Trophoblast cell (in vitro differentiated cells and primary cell): ENCODE data around the gene ECI2.
"Not testable (repeated sequence)": the region's sequence is repeated elsewhere in the genome, so short reads cannot be mapped to it uniquely, and the experiment has no call there.

Source experiments
- DNase-seq, 2 donors: peaks; one replicate each; pipeline ENCODE4 v3.0.0-alpha.2; 2016
- H2AFZ ChIP-seq: 2 replicates; pipeline ENCODE4 v1.6.1; 2013; ENCODE audit warnings: low read length, moderate library complexity, mild to moderate bottlenecking; ENCODE audit not compliant: insufficient read depth, poor library complexity
- H2AK5ac ChIP-seq: 2 replicates; pipeline ENCODE4 v1.6.1; 2013; ENCODE audit warnings: mild to moderate bottlenecking, low read length
- H2BK120ac ChIP-seq: 2 replicates; pipeline ENCODE4 v1.6.1; 2013; ENCODE audit warnings: low read length, mild to moderate bottlenecking, moderate library complexity; ENCODE audit not compliant: insufficient read depth, poor library complexity
- H2BK12ac ChIP-seq: 2 replicates; pipeline ENCODE4 v1.6.1; 2013; ENCODE audit warnings: mild to moderate bottlenecking, low read length, moderate library complexity
- H2BK5ac ChIP-seq: 2 replicates; pipeline ENCODE4 v1.6.1; 2013; ENCODE audit warnings: low read length, low read depth, moderate library complexity, mild to moderate bottlenecking; ENCODE audit not compliant: poor library complexity
- H3K14ac ChIP-seq: 2 replicates; pipeline ENCODE4 v1.6.1; 2013; ENCODE audit warnings: mild to moderate bottlenecking, low read length
- H3K18ac ChIP-seq: 2 replicates; pipeline ENCODE4 v1.6.1; 2013; ENCODE audit warnings: mild to moderate bottlenecking, low read length
- H3K23ac ChIP-seq: 2 replicates; pipeline ENCODE4 v1.6.1; 2013; ENCODE audit warnings: low read length
- H3K27ac ChIP-seq: 2 replicates; pipeline ENCODE4 v1.5.1; 2013; ENCODE audit warnings: low read depth, mild to moderate bottlenecking, inconsistent platforms, low read length, moderate library complexity
- H3K27me3 ChIP-seq: 2 replicates; pipeline ENCODE4 v1.6.1; 2013; ENCODE audit warnings: inconsistent platforms, mild to moderate bottlenecking, low read length, moderate library complexity; ENCODE audit not compliant: insufficient read depth
- H3K36me3 ChIP-seq, 2 experiments: 1 replicate in 1 of 2; 2 replicates in 1 of 2; pipeline ENCODE4 v1.6.1; 2013; ENCODE audit warnings: low read length in 2 of 2, mild to moderate bottlenecking in 2 of 2, moderate library complexity in 1 of 2; ENCODE audit not compliant: insufficient read depth in 2 of 2, control insufficient read depth in 1 of 2
- H3K4ac ChIP-seq: 2 replicates; pipeline ENCODE4 v1.6.1; 2013; ENCODE audit warnings: low read depth, mild to moderate bottlenecking, low read length, moderate library complexity
- H3K4me1 ChIP-seq, 2 experiments: 1 replicate in 1 of 2; 2 replicates in 1 of 2; pipeline ENCODE4 v1.6.1; 2013; ENCODE audit warnings: low read length in 2 of 2, mild to moderate bottlenecking in 2 of 2, moderate library complexity in 1 of 2; ENCODE audit not compliant: insufficient read depth in 2 of 2, control insufficient read depth in 1 of 2
- H3K4me2 ChIP-seq: 2 replicates; pipeline ENCODE4 v1.6.1; 2013; ENCODE audit warnings: inconsistent platforms, mild to moderate bottlenecking, low read length, moderate library complexity
- H3K4me3 ChIP-seq: 2 replicates; pipeline ENCODE4 v1.5.1; 2013; ENCODE audit warnings: mild to moderate bottlenecking, low read depth, low read length, inconsistent platforms
- H3K79me1 ChIP-seq: one replicate; pipeline ENCODE4 v1.6.1; 2013; ENCODE audit warnings: low read length
- H3K79me2 ChIP-seq: 2 replicates; pipeline ENCODE4 v1.6.1; 2013; ENCODE audit warnings: low read length, mild to moderate bottlenecking; ENCODE audit not compliant: control insufficient read depth, insufficient read depth, poor library complexity
- H3K9ac ChIP-seq: 2 replicates; pipeline ENCODE4 v1.6.1; 2013; ENCODE audit warnings: mild to moderate bottlenecking, low read length
- H3K9me3 ChIP-seq: 2 replicates; pipeline ENCODE4 v1.6.1; 2013; ENCODE audit warnings: low read depth, mild to moderate bottlenecking, control low read depth, inconsistent platforms, low read length; ENCODE audit not compliant: insufficient read depth
- H4K12ac ChIP-seq: 2 replicates; pipeline ENCODE4 v1.6.1; 2013; ENCODE audit warnings: low read depth, mild to moderate bottlenecking, low read length, moderate library complexity
- H4K8ac ChIP-seq: 2 replicates; pipeline ENCODE4 v1.6.1; 2013; ENCODE audit warnings: low read depth, mild to moderate bottlenecking, low read length, moderate library complexity
- H4K91ac ChIP-seq: one replicate; pipeline ENCODE4 v1.6.1; 2013; ENCODE audit warnings: low read depth, mild to moderate bottlenecking, low read length, moderate library complexity
- WGBS: extraction: QIAGEN DNeasy Blood & Tissue Kit; methylation state at CpG from one replicate; pipeline ENCODE4 v1.1.7; 2013; ENCODE audit warnings: missing lambda C conversion rate; ENCODE audit not compliant: insufficient read length, insufficient coverage; ENCODE audit errors: extremely low coverage; 5-methylcytosine and 5-hydroxymethylcytosine counted together

Gene ECI2

GRCh38 chr6:4093288-4093687 lies 42.1 kb downstream of the ECI2 start:
- no CpG with 5 or more reads among the region's 1 CpG for WGBS
- no peak overlapping the region for H3K27ac ChIP-seq
- no peak overlapping the region for H4K91ac ChIP-seq
- H3K4me3 ChIP-seq = no peak overlapping the region
- H2BK120ac ChIP-seq = no peak overlapping the region
- no peaks in the 10 kb centered on the region for H3K36me3 ChIP-seq
- no peak overlapping the region for H3K4me2 ChIP-seq
- H3K79me2 ChIP-seq = no peaks in the 10 kb centered on the region
- H2BK12ac ChIP-seq = no peak overlapping the region
- no peak overlapping the region for H2AFZ ChIP-seq
- H3K79me1 ChIP-seq = no peaks in the 10 kb centered on the region
- H2AK5ac ChIP-seq = no peak overlapping the region
- no peak overlapping the region for H3K23ac ChIP-seq
- no peak overlapping the region for H3K9ac ChIP-seq
- no peak overlapping the region for H2BK5ac ChIP-seq
- H3K4me1 ChIP-seq = no peaks in the 10 kb centered on the region
- no peak overlapping the region for H3K18ac ChIP-seq
- no peak for DNase-seq
- no peaks in the 10 kb centered on the region for H3K27me3 ChIP-seq
- no peak overlapping the region for H3K14ac ChIP-seq
- H4K8ac ChIP-seq = no peak overlapping the region
- no peak overlapping the region for H3K4ac ChIP-seq
- peaks cover 2% of the 10 kb centered on the region for H3K9me3 ChIP-seq
- H4K12ac ChIP-seq = no peak overlapping the region

- Histone ChIP-seq H3K23ac (no peak overlapping the region), H3K9me3 (peaks cover 2% of the 10 kb centered on the region), H3K36me3 (no peaks in the 10 kb centered on the region), H4K8ac (no peak overlapping the region), H3K4me3 (no peak overlapping the region), H2AK5ac (no peak overlapping the region), H3K27ac (no peak overlapping the region), H2BK5ac (no peak overlapping the region), H4K12ac (no peak overlapping the region), H3K9ac (no peak overlapping the region), H3K79me1 (no peaks in the 10 kb centered on the region), H3K79me2 (no peaks in the 10 kb centered on the region), H2AFZ (no peak overlapping the region), H3K4ac (no peak overlapping the region), H2BK12ac (no peak overlapping the region), H4K91ac (no peak overlapping the region), H3K14ac (no peak overlapping the region), H3K18ac (no peak overlapping the region), H2BK120ac (no peak overlapping the region), H3K27me3 (no peaks in the 10 kb centered on the region), H3K4me2 (no peak overlapping the region), H3K4me1 (no peaks in the 10 kb centered on the region)
- WGBS = no CpG with 5 or more reads among the region's 7 CpGs
- no peak for DNase-seq
Observed at GRCh38 chr6:4091941-4092340, 43.4 kb downstream of the ECI2 start.

- not testable (repeated sequence) for H3K4me2 ChIP-seq, H3K79me1 ChIP-seq, H3K4ac ChIP-seq, H3K9ac ChIP-seq, H3K9me3 ChIP-seq, H3K18ac ChIP-seq, H4K91ac ChIP-seq, H2BK120ac ChIP-seq, H2BK5ac ChIP-seq, H4K12ac ChIP-seq, H3K79me2 ChIP-seq, DNase-seq, H3K27me3 ChIP-seq, H2AFZ ChIP-seq, H4K8ac ChIP-seq, H3K4me3 ChIP-seq, H3K4me1 ChIP-seq, H3K27ac ChIP-seq, H3K36me3 ChIP-seq, H2BK12ac ChIP-seq, H3K23ac ChIP-seq, H2AK5ac ChIP-seq, H3K14ac ChIP-seq
- WGBS = no CpG with 5 or more reads among the region's 26 CpGs
Observed at GRCh38 chr6:4090043-4090442, 45.3 kb downstream of the ECI2 start.

GRCh38 chr6:4088704-4089103 lies 46.7 kb downstream of the ECI2 start:
- no CpG with 5 or more reads among the region's 7 CpGs for WGBS

More at GRCh38 chr6:4088704-4089103, 46.7 kb downstream of the ECI2 start:
- Histone ChIP-seq H2BK5ac (no peak overlapping the region), H3K4me2 (no peak overlapping the region), H2AFZ (no peak overlapping the region), H4K12ac (no peak overlapping the region), H2AK5ac (no peak overlapping the region), H4K8ac (no peak overlapping the region), H3K23ac (no peak overlapping the region), H4K91ac (no peak overlapping the region), H3K18ac (no peak overlapping the region), H3K4ac (no peak overlapping the region), H3K9ac (no peak overlapping the region), H3K14ac (no peak overlapping the region), H3K27me3 (no peaks in the 10 kb centered on the region), H3K9me3 (peaks cover 2% of the 10 kb centered on the region), H2BK120ac (no peak overlapping the region), H3K4me1 (no peaks in the 10 kb centered on the region), H2BK12ac (no peak overlapping the region), H3K4me3 (no peak overlapping the region), H3K79me2 (no peaks in the 10 kb centered on the region), H3K79me1 (no peaks in the 10 kb centered on the region), H3K36me3 (no peaks in the 10 kb centered on the region), H3K27ac (no peak overlapping the region)
- no peak for DNase-seq
